Keratinocyte (primary cell): ENCODE measurements around the gene CNR2. TPM values are rescaled to one million over a fixed set of nuclear protein-coding genes. Genes with fewer than 3 reads are reported as not detected.
A peak's percentile ranks its signal among the peaks of the same experiment; 100 is the strongest.

Experiments used
- DNase-seq: peaks from one replicate; pipeline ENCODE4 v3.0.0-alpha.2; 2011; ENCODE audit warnings: low read depth, missing footprints, low spot score
- FAIRE-seq: peaks from 2 replicates; lab custom pipeline; 2011; peaks lifted over from hg19 to GRCh38; lab: Jason Lieb, UNC
- H2AFZ ChIP-seq: 2 replicates; pipeline ENCODE4 v1.6.0; 2012; ENCODE audit warnings: low read length, control low read depth, inconsistent platforms; ENCODE audit not compliant: control insufficient read depth
- H3K27ac ChIP-seq: 2 replicates; pipeline ENCODE4 v1.5.1; 2011; ENCODE audit warnings: low read length; ENCODE audit not compliant: control insufficient read depth, insufficient read depth
- H3K27me3 ChIP-seq: 3 replicates; pipeline ENCODE4 v1.6.0; 2011; ENCODE audit warnings: low read length; ENCODE audit not compliant: control insufficient read depth, insufficient read depth; ENCODE audit errors: extremely low read depth
- H3K36me3 ChIP-seq, 2 experiments: 2 replicates in 1 of 2; 3 replicates in 1 of 2; pipeline ENCODE4 v1.5.1; 2011; ENCODE audit warnings: low read length in 2 of 2, mild to moderate bottlenecking in 1 of 2; ENCODE audit not compliant: control insufficient read depth in 2 of 2, insufficient read depth in 2 of 2; ENCODE audit errors: extremely low read depth in 1 of 2
- H3K4me1 ChIP-seq: 3 replicates; pipeline ENCODE4 v1.5.1; 2011; ENCODE audit warnings: low read length; ENCODE audit not compliant: control insufficient read depth, insufficient read depth; ENCODE audit errors: extremely low read depth
- H3K4me2 ChIP-seq: 3 replicates; pipeline ENCODE4 v1.6.0; 2011; ENCODE audit warnings: low read depth, low read length; ENCODE audit not compliant: control insufficient read depth, insufficient read depth; ENCODE audit errors: extremely low read depth
- H3K4me3 ChIP-seq, 3 experiments: fragments of 200-600 bp in 1 of 3; sonication (generic) in 1 of 3; 2 replicates in 2 of 3; 3 replicates in 1 of 3; pipeline ENCODE4 v1.5.1; 2011 to 2016; ENCODE audit warnings: low read length in 3 of 3, mild to moderate bottlenecking in 3 of 3, control low read depth in 2 of 3, inconsistent platforms in 1 of 3, low read depth in 1 of 3, mixed read lengths in 1 of 3, mixed run types in 1 of 3, moderate library complexity in 1 of 3; ENCODE audit not compliant: control insufficient read depth in 2 of 3, insufficient read depth in 2 of 3; ENCODE audit errors: extremely low read depth in 1 of 3
- H3K79me2 ChIP-seq: 2 replicates; pipeline ENCODE4 v1.6.0; 2012; ENCODE audit warnings: low read length; ENCODE audit not compliant: control insufficient read depth, insufficient read depth
- H3K9ac ChIP-seq: 3 replicates; pipeline ENCODE4 v1.6.0; 2011; ENCODE audit warnings: low read length; ENCODE audit not compliant: control insufficient read depth, insufficient read depth; ENCODE audit errors: extremely low read depth
- H3K9me1 ChIP-seq: 3 replicates; pipeline ENCODE4 v1.6.0; 2011; ENCODE audit warnings: low read length; ENCODE audit not compliant: control insufficient read depth, insufficient read depth; ENCODE audit errors: extremely low read depth
- H3K9me3 ChIP-seq: 2 replicates; pipeline ENCODE4 v1.5.1; 2012; ENCODE audit warnings: low read depth, low read length; ENCODE audit not compliant: control insufficient read depth
- H4K20me1 ChIP-seq: 3 replicates; pipeline ENCODE4 v1.6.0; 2011; ENCODE audit warnings: low read length; ENCODE audit not compliant: control insufficient read depth, insufficient read depth; ENCODE audit errors: extremely low read depth
- EZH2 ChIP-seq: IDR thresholded peaks from one replicate; pipeline ENCODE4 v1.6.1; 2012; ENCODE audit warnings: inconsistent platforms, mild to moderate bottlenecking, low read length, moderate library complexity
- dilution Hi-C: fragments of 300-500 bp; cut with MboI; formaldehyde crosslinking; loops from one replicate; pipeline ENCODE4 v1.7.0; 2020; ENCODE audit warnings: low sequenced_read_pairs; ENCODE audit not compliant: extremely low pct_ligation_motif_present
- polyA plus RNA-seq, 5 experiments: library from polyadenylated mRNA; depleted of rRNA in 3 of 5; stranded (reverse) in 3 of 5; stranded (forward) in 1 of 5; unstranded in 1 of 5; fragments of >200 nt; gene quantifications; 1 replicate in 1 of 5; 2 replicates in 3 of 5; 3 replicates in 1 of 5; pipeline versions ENCODE4 v1.2.1 to v1.2.3, GENCODE V29; 2011 to 2012; ENCODE audit warnings: missing spikeins in 2 of 5, low read depth in 1 of 5, low replicate concordance in 1 of 5
- TF ChIP-seq, protein P1 (sequence below), 3 experiments: IDR thresholded peaks in 1 of 3; conservative IDR thresholded peaks in 1 of 3; optimal IDR thresholded peaks in 1 of 3; 2 replicates in 2 of 3; 3 replicates in 1 of 3; pipeline versions ENCODE3 to v1.5.1; 2011; ENCODE audit warnings: low read length in 3 of 3, mild to moderate bottlenecking in 3 of 3, moderate library complexity in 2 of 3, control low read depth in 1 of 3, inconsistent platforms in 1 of 3; ENCODE audit not compliant: insufficient read depth in 2 of 3; ENCODE audit errors: extremely low read depth in 1 of 3

The CNR2 gene
- polyA plus RNA-seq, 1 donor (not counting 4 experiments of a cell fraction or from before 2014, with no cell fraction given): not detected

DNA sequence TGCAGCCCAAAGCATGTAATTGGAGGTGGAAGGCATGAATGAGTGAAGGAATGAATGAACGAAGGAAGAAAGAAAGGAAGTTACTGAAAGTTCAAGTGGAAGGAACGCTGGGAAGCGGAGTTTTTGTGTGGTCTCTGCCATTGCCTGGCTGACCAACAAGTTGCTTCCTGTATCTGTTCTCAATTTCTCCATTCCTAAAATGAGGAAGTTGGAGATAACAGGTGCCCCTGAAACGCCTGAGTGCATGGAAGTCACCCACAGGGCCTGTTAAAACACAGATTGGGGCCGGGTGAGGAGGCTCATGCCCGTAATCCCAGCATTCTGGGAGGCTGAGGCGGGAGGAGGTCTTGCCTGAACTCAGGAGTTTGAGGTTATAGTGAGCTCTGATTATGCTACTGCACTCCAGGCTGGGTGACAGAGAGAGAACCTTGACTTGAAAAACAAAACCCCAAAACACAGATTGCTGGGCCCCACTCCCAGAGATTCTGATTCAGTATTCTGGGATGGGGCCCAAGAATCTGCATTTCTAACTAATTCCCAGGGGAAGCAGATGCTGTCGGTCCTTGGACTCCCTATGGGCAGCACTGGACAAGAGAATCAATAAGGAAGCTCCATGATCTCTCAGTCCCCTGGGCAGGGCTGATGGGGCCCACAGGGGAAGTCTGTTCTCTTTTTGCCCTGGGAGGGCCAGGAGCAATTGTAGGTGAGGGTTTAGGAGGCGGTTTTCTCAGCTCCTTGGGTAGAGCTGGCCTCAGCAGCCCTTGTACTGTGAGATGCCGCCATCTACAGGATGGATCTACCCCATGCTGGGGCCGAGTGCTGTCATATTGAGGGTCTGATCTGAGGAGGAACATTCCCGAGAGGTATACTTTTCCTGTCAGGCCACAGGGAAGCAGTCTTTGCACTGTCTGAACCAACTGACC lies 3.3 kb upstream of the CNR2 start:
- no peak overlapping the region for H2AFZ ChIP-seq
- no peak overlapping the region for H3K27ac ChIP-seq
- no peaks in the 10 kb centered on the region for H3K36me3 ChIP-seq
- H3K4me2 ChIP-seq: no peak overlapping the region
- H3K9ac ChIP-seq: no peak overlapping the region
- no peaks in the 10 kb centered on the region for H3K9me1 ChIP-seq
- no peak for FAIRE-seq
- H3K27me3 ChIP-seq: no peaks in the 10 kb centered on the region
- H4K20me1 ChIP-seq: no peaks in the 10 kb centered on the region
- no peaks in the 10 kb centered on the region for H3K4me1 ChIP-seq
- no peaks in the 10 kb centered on the region for H3K9me3 ChIP-seq
- no peak for DNase-seq
- dilution Hi-C loops: no loop called here
- TF ChIP-seq, protein P1, sequence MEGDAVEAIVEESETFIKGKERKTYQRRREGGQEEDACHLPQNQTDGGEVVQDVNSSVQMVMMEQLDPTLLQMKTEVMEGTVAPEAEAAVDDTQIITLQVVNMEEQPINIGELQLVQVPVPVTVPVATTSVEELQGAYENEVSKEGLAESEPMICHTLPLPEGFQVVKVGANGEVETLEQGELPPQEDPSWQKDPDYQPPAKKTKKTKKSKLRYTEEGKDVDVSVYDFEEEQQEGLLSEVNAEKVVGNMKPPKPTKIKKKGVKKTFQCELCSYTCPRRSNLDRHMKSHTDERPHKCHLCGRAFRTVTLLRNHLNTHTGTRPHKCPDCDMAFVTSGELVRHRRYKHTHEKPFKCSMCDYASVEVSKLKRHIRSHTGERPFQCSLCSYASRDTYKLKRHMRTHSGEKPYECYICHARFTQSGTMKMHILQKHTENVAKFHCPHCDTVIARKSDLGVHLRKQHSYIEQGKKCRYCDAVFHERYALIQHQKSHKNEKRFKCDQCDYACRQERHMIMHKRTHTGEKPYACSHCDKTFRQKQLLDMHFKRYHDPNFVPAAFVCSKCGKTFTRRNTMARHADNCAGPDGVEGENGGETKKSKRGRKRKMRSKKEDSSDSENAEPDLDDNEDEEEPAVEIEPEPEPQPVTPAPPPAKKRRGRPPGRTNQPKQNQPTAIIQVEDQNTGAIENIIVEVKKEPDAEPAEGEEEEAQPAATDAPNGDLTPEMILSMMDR (optimal IDR thresholded peaks at IDR 0.05 in 1 of 3, IDR thresholded peaks at IDR 0.05 in 1 of 3, conservative IDR thresholded peaks at IDR 0.05 in 1 of 3; ENCODE audit: extremely low read depth in 1 of 3, insufficient read depth in 2 of 3, low read length in 3 of 3): peak; percentile 64 to 89 (median 80)
- TF ChIP-seq EZH2: no peak
- H3K4me3 ChIP-seq: no peak overlapping the region
- no peaks in the 10 kb centered on the region for H3K79me2 ChIP-seq

DNA sequence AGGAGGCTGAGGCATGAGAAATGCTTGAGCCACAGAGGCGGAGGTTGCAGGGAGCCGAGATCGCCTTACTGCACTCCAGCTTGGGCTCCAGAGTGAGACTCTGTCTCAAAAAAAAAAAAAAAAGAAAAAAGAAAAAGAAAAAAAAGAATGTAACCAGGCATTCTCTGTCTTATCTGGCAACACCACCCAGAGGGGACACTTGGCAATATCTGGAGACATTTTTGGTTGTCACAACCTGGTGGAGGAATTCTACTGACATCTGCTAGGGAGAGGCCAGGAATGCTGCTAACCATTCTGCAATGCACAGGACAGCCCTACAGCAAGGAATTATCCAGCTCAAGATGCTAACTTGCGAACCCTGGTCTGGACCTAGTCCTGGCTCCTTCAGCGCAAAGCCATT lies 2.3 kb upstream of the CNR2 start:
- Histone ChIP-seq H3K27ac (no peak overlapping the region), H4K20me1 (no peaks in the 10 kb centered on the region), H2AFZ (no peak overlapping the region), H3K36me3 (no peaks in the 10 kb centered on the region), H3K9ac (no peak overlapping the region), H3K79me2 (no peaks in the 10 kb centered on the region), H3K4me2 (no peak overlapping the region), H3K9me1 (no peaks in the 10 kb centered on the region), H3K4me3 (no peak overlapping the region), H3K9me3 (no peaks in the 10 kb centered on the region), H3K4me1 (no peaks in the 10 kb centered on the region), H3K27me3 (peaks cover 5% of the 10 kb centered on the region)
- DNase-seq (no peak), FAIRE-seq (no peak)
- TF ChIP-seq, protein P1 (optimal IDR thresholded peaks at IDR 0.05 in 1 of 3, IDR thresholded peaks at IDR 0.05 in 1 of 3, conservative IDR thresholded peaks at IDR 0.05 in 1 of 3; ENCODE audit: extremely low read depth in 1 of 3, insufficient read depth in 2 of 3, low read length in 3 of 3): no peak
- dilution Hi-C loops: no loop called here
